Karpas-422 (cell line): ENCODE measurements around the gene CHMP1B. TPM values are rescaled to one million over a fixed set of nuclear protein-coding genes. Genes with fewer than 3 reads are reported as not detected.

Experiments
- DNase-seq: peaks from one replicate; pipeline ENCODE4 v3.0.0-alpha.2; 2015
- H2AFZ ChIP-seq: fragments of 200-600 bp; sonication (generic); 2 replicates; pipeline ENCODE4 v1.6.1; 2014; ENCODE audit warnings: antibody characterized with exemption, low read length, mixed read lengths
- H3K27ac ChIP-seq: fragments of 200-600 bp; sonication (generic); 2 replicates; pipeline ENCODE4 v1.5.1; 2014; ENCODE audit warnings: mild to moderate bottlenecking, low read length, moderate library complexity
- H3K27me3 ChIP-seq: fragments of 200-600 bp; sonication (generic); 2 replicates; pipeline ENCODE4 v1.6.1; 2014; ENCODE audit warnings: low read length, mixed read lengths
- H3K36me3 ChIP-seq: fragments of 200-600 bp; sonication (generic); 2 replicates; pipeline ENCODE4 v1.6.1; 2014; ENCODE audit warnings: low read length, mixed read lengths; ENCODE audit not compliant: insufficient read depth
- H3K4me1 ChIP-seq: fragments of 200-600 bp; sonication (generic); 2 replicates; pipeline ENCODE4 v1.6.1; 2014; ENCODE audit warnings: mild to moderate bottlenecking, low read length, mixed read lengths
- H3K4me2 ChIP-seq: fragments of 200-600 bp; sonication (generic); 2 replicates; pipeline ENCODE4 v1.6.1; 2014; ENCODE audit warnings: low read length, low read depth, mild to moderate bottlenecking; ENCODE audit not compliant: poor library complexity, severe bottlenecking
- H3K4me3 ChIP-seq: fragments of 200-600 bp; sonication (generic); 2 replicates; pipeline ENCODE4 v1.5.1; 2014; ENCODE audit warnings: mild to moderate bottlenecking, antibody characterized with exemption, low read length, mixed read lengths
- H3K79me2 ChIP-seq: fragments of 200-600 bp; sonication (generic); 2 replicates; pipeline ENCODE4 v1.6.1; 2014; ENCODE audit warnings: mild to moderate bottlenecking, low read length, mixed read lengths
- H3K9ac ChIP-seq: fragments of 200-600 bp; sonication (generic); 2 replicates; pipeline ENCODE4 v1.6.0; 2014; ENCODE audit warnings: low read length
- H3K9me2 ChIP-seq: fragments of 200-600 bp; sonication (generic), shearing (Covaris generic); replicated peaks from 2 replicates; pipeline ENCODE4 v1.6.0; 2014; ENCODE audit warnings: mild to moderate bottlenecking, low read length, moderate library complexity; ENCODE audit not compliant: insufficient read depth
- H3K9me3 ChIP-seq: fragments of 300-700, 200-600 bp; sonication (generic); 2 replicates; pipeline ENCODE4 v1.6.1; 2014; ENCODE audit warnings: low read length, mixed read lengths
- H4K20me1 ChIP-seq: fragments of 200-600 bp; sonication (generic); 2 replicates; pipeline ENCODE4 v1.6.1; 2014; ENCODE audit warnings: mild to moderate bottlenecking, antibody characterized with exemption, low read length, low read depth; ENCODE audit not compliant: insufficient read depth
- total RNA-seq: library from RNA; depleted of rRNA; stranded (reverse); fragments of >200 nt; shearing (Covaris generic); gene quantifications from 2 replicates; pipeline ENCODE4 v1.2.3, GENCODE V29; 2014; ENCODE audit warnings: low replicate concordance

Gene CHMP1B
- total RNA-seq, 1 experiment from 2014 or later, result 28.3 TPM

GRCh38 chr18:11877497-11878135, 26.4 kb downstream of the CHMP1B start:
- H3K4me3 ChIP-seq, result no peak overlapping the region
- no peaks in the 10 kb centered on the region for H3K27me3 ChIP-seq
- H3K79me2 ChIP-seq, result no peaks in the 10 kb centered on the region
- H3K36me3 ChIP-seq, result no peaks in the 10 kb centered on the region
- H3K27ac ChIP-seq, result no peak overlapping the region
- H3K9ac ChIP-seq, result no peak overlapping the region
- H3K9me2 ChIP-seq, result no peaks in the 10 kb centered on the region
- H2AFZ ChIP-seq, result no peak overlapping the region
- H3K4me2 ChIP-seq, result no peak overlapping the region
- H3K9me3 ChIP-seq, result no peaks in the 10 kb centered on the region
- H4K20me1 ChIP-seq, result no peaks in the 10 kb centered on the region
- no peak for DNase-seq
- no peaks in the 10 kb centered on the region for H3K4me1 ChIP-seq

DNA sequence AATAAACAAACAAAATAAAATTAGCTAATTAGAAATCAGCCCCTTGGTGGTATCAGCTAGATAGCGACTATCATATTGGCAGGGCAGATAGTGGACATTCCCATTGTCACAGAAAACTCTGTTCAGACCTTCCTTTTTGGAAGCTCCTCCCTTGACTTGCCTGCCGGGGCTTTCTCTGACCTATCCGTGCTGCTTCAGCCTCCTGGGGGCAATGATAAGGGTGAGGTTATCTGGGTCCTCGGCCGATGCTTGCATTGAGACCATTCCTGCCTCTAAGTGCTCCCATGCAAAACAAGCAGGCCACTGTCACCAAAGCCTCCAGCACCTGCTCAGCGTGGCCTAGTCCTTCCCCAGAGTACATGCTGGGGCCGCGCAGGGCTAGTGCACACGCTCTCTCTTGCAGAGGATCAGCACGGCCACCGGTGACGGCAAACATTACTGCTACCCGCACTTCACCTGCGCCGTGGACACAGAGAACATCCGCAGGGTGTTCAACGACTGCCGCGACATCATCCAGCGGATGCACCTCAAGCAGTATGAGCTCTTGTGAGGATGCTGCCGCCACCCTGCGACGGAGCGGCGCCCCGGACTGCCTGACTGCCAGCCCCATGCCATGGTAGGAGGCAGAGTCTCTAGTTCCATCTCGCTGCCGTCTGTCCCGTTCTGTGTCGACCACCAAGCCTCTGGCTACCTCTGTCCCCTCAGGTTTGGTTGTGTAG, 29.5 kb downstream of the CHMP1B start:
- Histone ChIP-seq H3K4me2 (no peak overlapping the region), H3K27me3 (no peaks in the 10 kb centered on the region), H3K4me3 (no peak overlapping the region), H4K20me1 (no peaks in the 10 kb centered on the region), H3K9me3 (no peaks in the 10 kb centered on the region), H3K9me2 (no peaks in the 10 kb centered on the region), H3K36me3 (no peaks in the 10 kb centered on the region; the same call in 1 of the 2 replicates), H3K27ac (no peak overlapping the region), H3K4me1 (peaks cover 3% of the 10 kb centered on the region; the same call in 1 of the 2 replicates), H3K9ac (no peak overlapping the region), H2AFZ (no peak overlapping the region), H3K79me2 (no peaks in the 10 kb centered on the region)
- no peak for DNase-seq

DNA sequence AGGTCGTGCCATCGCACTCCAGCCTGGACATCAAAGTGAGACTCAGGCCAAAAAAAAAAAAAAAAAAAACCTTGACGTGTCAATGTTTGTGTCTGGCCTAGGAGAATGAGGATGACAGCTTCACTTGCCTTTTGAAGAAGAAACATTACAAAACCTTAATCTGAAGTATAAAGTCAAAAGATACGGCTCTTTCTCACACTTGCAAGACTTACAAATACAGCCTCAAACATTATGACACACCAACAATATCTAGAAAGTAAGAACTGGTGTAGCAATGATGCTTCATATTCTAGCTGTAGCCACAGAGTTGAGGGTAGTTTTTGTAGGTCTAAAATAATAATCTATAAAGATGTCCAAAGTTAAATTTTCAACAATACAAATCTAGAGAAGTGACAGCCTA, 31.4 kb downstream of the CHMP1B start:
- H3K27ac ChIP-seq, result no peak overlapping the region
- H3K4me3 ChIP-seq, result no peak overlapping the region
- no peaks in the 10 kb centered on the region for H3K27me3 ChIP-seq
- no peak for DNase-seq
- no peak overlapping the region for H2AFZ ChIP-seq
- H3K9me3 ChIP-seq, result no peaks in the 10 kb centered on the region
- no peaks in the 10 kb centered on the region for H3K79me2 ChIP-seq
- H3K9ac ChIP-seq, result no peak overlapping the region
- H4K20me1 ChIP-seq, result no peaks in the 10 kb centered on the region
- H3K4me2 ChIP-seq, result no peak overlapping the region
- no peaks in the 10 kb centered on the region for H3K9me2 ChIP-seq
- no peaks in the 10 kb centered on the region; the same call in 1 of the 2 replicates for H3K36me3 ChIP-seq
- H3K4me1 ChIP-seq, result peaks cover 3% of the 10 kb centered on the region; the same call in 1 of the 2 replicates

- DNase-seq, result no peak
- Histone ChIP-seq H3K27ac (no peak overlapping the region), H2AFZ (no peak overlapping the region), H3K9me2 (no peaks in the 10 kb centered on the region), H3K36me3 (no peaks in the 10 kb centered on the region; the same call in 1 of the 2 replicates), H3K4me1 (peaks cover 3% of the 10 kb centered on the region; the same call in 1 of the 2 replicates), H3K9me3 (no peaks in the 10 kb centered on the region), H3K79me2 (no peaks in the 10 kb centered on the region), H4K20me1 (no peaks in the 10 kb centered on the region), H3K27me3 (no peaks in the 10 kb centered on the region), H3K4me3 (no peak overlapping the region), H3K9ac (no peak overlapping the region), H3K4me2 (no peak overlapping the region)
Observed at GRCh38 chr18:11883153-11883552, 31.9 kb downstream of the CHMP1B start.

DNA sequence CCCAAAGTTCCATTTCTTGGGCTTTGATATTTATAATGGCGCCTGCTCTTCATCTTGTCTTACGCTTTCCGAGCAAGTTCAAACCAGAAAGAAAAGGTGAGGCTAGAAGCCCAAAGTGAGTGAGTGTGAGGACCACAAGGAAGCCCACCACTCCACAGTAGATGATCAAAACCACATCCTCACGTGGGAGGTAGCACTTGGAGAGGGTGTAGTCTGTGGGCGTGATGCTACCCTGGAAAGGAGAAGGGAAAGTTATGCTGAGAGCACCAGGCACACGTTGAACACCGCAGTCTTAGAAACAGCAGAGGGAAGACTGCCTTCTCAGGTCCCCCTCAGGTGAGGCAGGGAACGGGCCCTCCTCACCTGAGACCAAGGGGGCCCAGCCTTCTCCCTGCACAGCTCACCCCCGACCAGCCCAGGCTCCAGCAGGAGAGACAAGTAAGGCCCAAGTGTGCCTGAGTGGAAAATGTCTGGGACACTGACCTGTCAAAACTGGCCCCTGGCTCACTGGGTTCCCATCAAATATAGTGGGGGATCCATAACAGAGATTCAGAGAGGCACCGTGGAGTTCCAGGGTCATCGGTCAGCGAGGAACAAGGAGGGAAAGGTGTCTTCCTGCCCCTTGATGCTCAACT, 33.3 kb downstream of the CHMP1B start:
- no peaks in the 10 kb centered on the region for H3K27me3 ChIP-seq
- no peak for DNase-seq
- no peak overlapping the region for H3K27ac ChIP-seq
- no peak overlapping the region for H3K4me3 ChIP-seq
- H3K4me1 ChIP-seq, result peaks cover 3% of the 10 kb centered on the region; the same call in 1 of the 2 replicates
- H3K4me2 ChIP-seq, result no peak overlapping the region
- H3K9me2 ChIP-seq, result no peaks in the 10 kb centered on the region
- no peaks in the 10 kb centered on the region for H4K20me1 ChIP-seq
- H3K79me2 ChIP-seq, result no peaks in the 10 kb centered on the region
- no peak overlapping the region for H2AFZ ChIP-seq
- H3K9ac ChIP-seq, result no peak overlapping the region
- H3K36me3 ChIP-seq, result peaks cover 4% of the 10 kb centered on the region
- no peaks in the 10 kb centered on the region for H3K9me3 ChIP-seq

DNA sequence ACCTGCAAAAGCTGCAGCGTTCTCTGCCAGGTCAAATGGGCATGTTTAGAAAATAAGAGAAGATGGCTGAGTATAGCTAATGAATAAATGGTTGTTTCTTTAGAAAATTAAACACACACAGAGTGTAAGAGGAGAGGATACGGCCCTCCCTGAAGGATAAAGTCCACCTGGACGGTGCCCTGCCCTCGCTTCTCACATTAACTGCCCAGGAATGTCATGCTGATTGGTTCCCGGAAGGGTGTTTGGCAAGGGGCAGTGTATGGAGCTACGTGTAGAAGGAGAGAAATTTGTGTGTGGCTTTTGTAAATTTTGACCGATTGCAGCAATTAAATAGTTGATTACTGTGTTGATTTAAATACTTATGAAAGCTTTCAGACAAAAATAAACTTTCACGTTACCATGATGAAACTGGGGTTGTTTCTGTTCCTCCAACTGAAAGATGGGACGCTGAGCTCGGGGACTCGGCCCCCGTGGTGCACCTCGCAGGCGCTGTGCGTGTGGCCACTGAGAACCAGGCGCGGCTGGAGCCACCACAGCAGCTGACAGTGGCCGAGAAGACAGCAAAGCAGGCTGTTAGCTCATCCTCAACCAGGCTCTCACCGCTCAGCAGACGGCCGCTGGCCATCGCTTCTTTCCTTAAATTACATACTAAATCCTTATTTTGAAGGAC, 34.2 kb downstream of the CHMP1B start:
- H2AFZ ChIP-seq, result no peak overlapping the region
- no peaks in the 10 kb centered on the region for H3K79me2 ChIP-seq
- DNase-seq, result no peak
- no peaks in the 10 kb centered on the region for H3K9me2 ChIP-seq
- no peak overlapping the region for H3K27ac ChIP-seq
- H3K4me3 ChIP-seq, result no peak overlapping the region
- H3K4me2 ChIP-seq, result no peak overlapping the region
- H4K20me1 ChIP-seq, result no peaks in the 10 kb centered on the region
- peaks cover 4% of the 10 kb centered on the region for H3K36me3 ChIP-seq
- no peaks in the 10 kb centered on the region for H3K27me3 ChIP-seq
- no peak overlapping the region for H3K9ac ChIP-seq
- H3K4me1 ChIP-seq, result peaks cover 3% of the 10 kb centered on the region; the same call in 1 of the 2 replicates
- H3K9me3 ChIP-seq, result no peaks in the 10 kb centered on the region

- Histone ChIP-seq H3K36me3 (peaks cover 4% of the 10 kb centered on the region), H3K9me3 (no peaks in the 10 kb centered on the region), H3K79me2 (no peaks in the 10 kb centered on the region), H3K27ac (no peak overlapping the region), H2AFZ (no peak overlapping the region), H3K9ac (no peak overlapping the region), H3K9me2 (no peaks in the 10 kb centered on the region), H3K4me2 (no peak overlapping the region), H3K27me3 (no peaks in the 10 kb centered on the region), H3K4me3 (no peak overlapping the region), H4K20me1 (no peaks in the 10 kb centered on the region), H3K4me1 (peaks cover 3% of the 10 kb centered on the region; the same call in 1 of the 2 replicates)
- no peak for DNase-seq
Observed at GRCh38 chr18:11886577-11887110, 35.4 kb downstream of the CHMP1B start.
